Loucy (cell line): Measurements from ENCODE around the gene GOLT1B.

Source experiments
- H2AFZ ChIP-seq: fragments of 200-600 bp; sonication (generic); 2 replicates; pipeline ENCODE4 v1.6.0; 2016; ENCODE audit warnings: antibody characterized with exemption, mild to moderate bottlenecking, low read length, moderate library complexity
- H3F3A ChIP-seq: fragments of 200-600 bp; 2 replicates; pipeline ENCODE4 v1.6.0; 2016; ENCODE audit warnings: antibody characterized with exemption, low read depth, mild to moderate bottlenecking
- H3K27me3 ChIP-seq: fragments of 200-600 bp; sonication (generic); 2 replicates; pipeline ENCODE4 v1.6.1; 2014; ENCODE audit warnings: low read length, mild to moderate bottlenecking; ENCODE audit not compliant: insufficient read depth, poor library complexity, severe bottlenecking
- H3K36me3 ChIP-seq: fragments of 200-600 bp; sonication (generic); 2 replicates; pipeline ENCODE4 v1.6.1; 2016; ENCODE audit warnings: low read length; ENCODE audit not compliant: insufficient read depth
- H3K4me1 ChIP-seq: fragments of 200-600 bp; sonication (generic); 2 replicates; pipeline ENCODE4 v1.5.1; 2014; ENCODE audit warnings: low read length, mild to moderate bottlenecking; ENCODE audit not compliant: insufficient read depth, poor library complexity, severe bottlenecking
- H3K4me2 ChIP-seq: fragments of 200-600 bp; sonication (generic); 2 replicates; pipeline ENCODE4 v1.6.0; 2014; ENCODE audit warnings: antibody characterized with exemption, low read length, low read depth, mild to moderate bottlenecking; ENCODE audit not compliant: poor library complexity, severe bottlenecking
- H3K4me3 ChIP-seq: fragments of 200-600 bp; sonication (generic); 2 replicates; pipeline ENCODE4 v1.5.1; 2014; ENCODE audit warnings: low read length, mild to moderate bottlenecking, mixed read lengths; ENCODE audit not compliant: poor library complexity, severe bottlenecking
- H3K79me2 ChIP-seq: fragments of 200-600 bp; sonication (generic); 2 replicates; pipeline ENCODE4 v1.6.1; 2014; ENCODE audit warnings: low read length; ENCODE audit not compliant: insufficient read depth
- H3K9ac ChIP-seq: fragments of 200-600 bp; sonication (generic); 2 replicates; pipeline ENCODE4 v1.6.0; 2014; ENCODE audit warnings: mild to moderate bottlenecking, low read depth, low read length, moderate library complexity; ENCODE audit not compliant: poor library complexity, severe bottlenecking
- H3K9me2 ChIP-seq: fragments of 200-600 bp; sonication (generic); replicated peaks from 2 replicates; pipeline ENCODE4 v1.6.1; 2016; ENCODE audit warnings: low read depth, low read length, mixed read lengths
- H3K9me3 ChIP-seq: fragments of 200-600 bp; sonication (generic); 2 replicates; pipeline ENCODE4 v1.6.1; 2014; ENCODE audit warnings: mild to moderate bottlenecking, antibody characterized with exemption, low read length, low read depth; ENCODE audit not compliant: insufficient read depth
- H4K20me1 ChIP-seq: fragments of 200-600 bp; sonication (generic); 2 replicates; pipeline ENCODE4 v1.6.0; 2014; ENCODE audit warnings: antibody characterized with exemption, low read length, mild to moderate bottlenecking; ENCODE audit not compliant: insufficient read depth, poor library complexity, severe bottlenecking
- CTCF ChIP-seq: fragments of 200-600 bp; sonication (generic); conservative IDR thresholded peaks from 2 replicates; pipeline ENCODE4 v1.5.1; 2014; ENCODE audit warnings: mild to moderate bottlenecking, antibody characterized with exemption, low read length
- EZH2phosphoT487 ChIP-seq: fragments of 200-600 bp; IDR thresholded peaks from 2 replicates; pipeline ENCODE4 v1.6.1; 2018; ENCODE audit warnings: antibody characterized with exemption, mild to moderate bottlenecking, moderate library complexity, borderline replicate concordance

Gene GOLT1B

DNA sequence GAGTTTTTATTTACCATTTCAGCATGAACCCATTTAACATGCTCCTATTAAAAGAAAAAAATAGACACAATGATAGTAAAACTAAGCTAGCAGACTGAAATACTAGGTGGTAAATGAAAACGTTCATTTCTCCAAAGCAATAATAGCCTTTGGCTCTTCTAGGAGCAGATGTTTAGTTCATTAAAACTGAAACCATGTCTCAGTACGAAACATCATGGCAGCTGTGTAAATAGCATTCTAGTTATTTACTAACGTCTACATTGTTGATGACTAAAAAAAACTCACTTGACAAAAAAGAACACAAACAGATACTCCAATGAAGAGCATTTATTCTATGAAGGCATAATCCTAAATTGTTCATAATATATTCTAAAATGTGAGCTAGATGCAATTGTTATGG is 18.1 kb upstream of the GOLT1B start:
- H3K9ac ChIP-seq: no peak overlapping the region

GRCh38 chr12:21485998-21486397 is 15.6 kb upstream of the GOLT1B start:
- Histone ChIP-seq H2AFZ (no peak overlapping the region), H3K27me3 (no peaks in the 10 kb centered on the region), H3K4me1 (no peaks in the 10 kb centered on the region), H4K20me1 (no peaks in the 10 kb centered on the region), H3K9ac (no peak overlapping the region), H3F3A (no peaks in the 10 kb centered on the region; the same call in 1 of the 2 replicates), H3K36me3 (peaks cover 33% of the 10 kb centered on the region; the same call in 1 of the 2 replicates), H3K4me3 (no peak overlapping the region), H3K4me2 (no peak overlapping the region), H3K9me2 (no peaks in the 10 kb centered on the region), H3K9me3 (no peaks in the 10 kb centered on the region), H3K79me2 (no peaks in the 10 kb centered on the region)
- TF ChIP-seq EZH2phosphoT487 (no peak), CTCF (no peak)

More for the DNA sequence above, 18.1 kb upstream of the GOLT1B start:
- no peaks in the 10 kb centered on the region for H4K20me1 ChIP-seq
- no peaks in the 10 kb centered on the region; the same call in 1 of the 2 replicates for H3F3A ChIP-seq
- peaks cover 15% of the 10 kb centered on the region for H3K4me1 ChIP-seq
- no peak overlapping the region for H2AFZ ChIP-seq
- no peaks in the 10 kb centered on the region for H3K9me3 ChIP-seq
- no peak overlapping the region for H3K4me3 ChIP-seq
- peaks cover 40% of the 10 kb centered on the region; the same call in 1 of the 2 replicates for H3K36me3 ChIP-seq
- TF ChIP-seq EZH2phosphoT487 (no peak), CTCF (no peak)
- H3K9me2 ChIP-seq: no peaks in the 10 kb centered on the region
- H3K79me2 ChIP-seq: no peaks in the 10 kb centered on the region
- H3K27me3 ChIP-seq: no peaks in the 10 kb centered on the region
- H3K4me2 ChIP-seq: no peak overlapping the region

- no peak overlapping the region for H2AFZ ChIP-seq
- H3K27me3 ChIP-seq: no peaks in the 10 kb centered on the region
- no peaks in the 10 kb centered on the region for H3K9me2 ChIP-seq
- peaks cover 61% of the 10 kb centered on the region for H3K79me2 ChIP-seq
- peaks cover 8% of the 10 kb centered on the region; the same call in 1 of the 2 replicates for H3K36me3 ChIP-seq
- peaks cover 47% of the 10 kb centered on the region for H3K4me1 ChIP-seq
- no peaks in the 10 kb centered on the region for H3F3A ChIP-seq
- H3K4me2 ChIP-seq: peak overlapping the region; percentile 77
- H3K9me3 ChIP-seq: no peaks in the 10 kb centered on the region
- H4K20me1 ChIP-seq: peaks cover 35% of the 10 kb centered on the region
- TF ChIP-seq CTCF (no peak), EZH2phosphoT487 (no peak)
- H3K9ac ChIP-seq: peak overlapping the region; percentile 68
- H3K4me3 ChIP-seq: peak overlapping the region; percentile 91
These were observed 1.8 kb upstream of the GOLT1B start for GRCh38 chr12:21499765-21500164.
